K562 (cell line): ENCODE data around the gene ERF. TPM values are rescaled to one million over a fixed set of nuclear protein-coding genes. Genes with fewer than 3 reads are reported as not detected.
A peak's percentile ranks its signal among the peaks of the same experiment; 100 is the strongest.

ENCODE experiments used
- BRD9 ChIP-seq: fragments of 450-650 bp; IDR thresholded peaks from 2 replicates; pipeline ENCODE4 v1.6.1; 2018; ENCODE audit warnings: low read depth; ENCODE audit not compliant: partially characterized antibody
- CTCFL ChIP-seq: IDR thresholded peaks from 2 replicates; pipeline ENCODE4 v1.6.1; 2011; ENCODE audit warnings: borderline replicate concordance, low read depth, mild to moderate bottlenecking, moderate library complexity, low read length; ENCODE audit not compliant: insufficient read depth, poor library complexity, severe bottlenecking
- DMBX1 ChIP-seq: fragments of 250-450 bp; sonication (Bioruptor Pico); IDR thresholded peaks from 2 replicates; pipeline ENCODE4 v1.8.0; 2022; ENCODE audit warnings: inconsistent platforms, mild to moderate bottlenecking, moderate library complexity, borderline replicate concordance
- DPF2 ChIP-seq: fragments of 450-650 bp; IDR thresholded peaks from 2 replicates; pipeline ENCODE4 v1.6.1; 2016
- FOSL1 ChIP-seq: fragments of 200-800 bp; sonication (Bioruptor generic); conservative IDR thresholded peaks from 2 replicates; pipeline ENCODE4 v1.6.1; 2016; ENCODE audit warnings: missing genetic modification characterization, missing compliant biosample characterization
- GABPB1 ChIP-seq: sonication (generic); formaldehyde crosslinking; IDR thresholded peaks from 2 replicates; pipeline ENCODE4 v1.8.0; 2022; ENCODE audit warnings: mild to moderate bottlenecking, missing genetic modification reagents
- HCFC1 ChIP-seq: IDR thresholded peaks from 2 replicates; pipeline ENCODE4 v1.6.1; 2012; ENCODE audit warnings: low read depth, low read length, improper control_type of control experiment
- HMBOX1 ChIP-seq: sonication (generic); IDR thresholded peaks from 2 replicates; pipeline ENCODE4 v1.6.1; 2016
- IRF1 ChIP-seq: sonication (generic); formaldehyde crosslinking; IDR thresholded peaks from 2 replicates; pipeline ENCODE4 v1.8.0; 2022; ENCODE audit warnings: missing genetic modification reagents, mild to moderate bottlenecking, borderline replicate concordance
- MBD2 ChIP-seq: sonication (generic); IDR thresholded peaks from 2 replicates; pipeline ENCODE4 v1.6.1; 2016; ENCODE audit warnings: low read depth, borderline replicate concordance
- PRPF4 ChIP-seq: fragments of 200-400 bp; formaldehyde crosslinking; IDR thresholded peaks from one replicate; pipeline ENCODE4 v1.6.1; 2017; ENCODE audit warnings: low read length, low read depth, mild to moderate bottlenecking; ENCODE audit not compliant: insufficient read depth, poor library complexity, severe bottlenecking
- ZEB2 ChIP-seq: fragments of 450-650 bp; IDR thresholded peaks from 2 replicates; pipeline ENCODE4 v1.6.1; 2016
- ZNF165 ChIP-seq: fragments of 250-450 bp; sonication (Bioruptor Pico); IDR thresholded peaks from 2 replicates; pipeline ENCODE4 v1.4.0; 2020; ENCODE audit warnings: borderline replicate concordance
- ZNF311 ChIP-seq: fragments of 250-450 bp; sonication (Bioruptor Pico); IDR thresholded peaks from 2 replicates; pipeline ENCODE4 v1.4.0; 2020; ENCODE audit warnings: mild to moderate bottlenecking, moderate library complexity
- polyA plus RNA-seq, 8 experiments: library from polyadenylated mRNA; depleted of rRNA in 4 of 8; stranded (reverse) in 5 of 8; unstranded in 3 of 8; fragments of >200 nt; fragmentation: Nextera tagmentation in 2 of 8; fragmentation: Illumina TruSeq in 1 of 8; extraction: Ambion mirVana in 2 of 8; extraction: Trizol in 1 of 8; gene quantifications; 2 replicates each; pipeline versions ENCODE4 v1.2.1 to v1.2.3, GENCODE V29; 2011 to 2014; ENCODE audit warnings: inconsistent platforms in 1 of 8, missing spikeins in 1 of 8
- total RNA-seq, 7 experiments: library from RNA; depleted of rRNA in 6 of 7; stranded (reverse); fragments of >200 nt in 6 of 7; fragmentation: Illumina TruSeq in 2 of 7; extraction: Trizol in 2 of 7; gene quantifications; 2 replicates each; pipeline versions ENCODE4 v1.2.1 to v1.2.3, GENCODE V29; 2011 to 2021; ENCODE audit warnings: low replicate concordance in 1 of 7
- TF ChIP-seq, protein P1 (sequence below): fragments of 450-650 bp; IDR thresholded peaks from 2 replicates; pipeline ENCODE4 v1.6.1; 2017; ENCODE audit warnings: antibody characterized with exemption, mild to moderate bottlenecking
- TF ChIP-seq, protein P2 (sequence below): fragments of 450-650 bp; IDR thresholded peaks from 2 replicates; pipeline ENCODE4 v1.7.0; 2016; ENCODE audit warnings: borderline replicate concordance

ERF gene
- total and polyA plus RNA-seq, 9 of the 15 experiments (the other 6 are each of a cell fraction or from before 2014, with no cell fraction given) = 0.03 to 75.4 (median 27.0) TPM

- TF ChIP-seq IRF1 = no peak
- 0 out of 2 replicates have a peak, but pooled peaks have one; percentile 27 for TF ChIP-seq DMBX1
- TF ChIP-seq BRD9 = peak; percentile 72
- peak; percentile 46 for TF ChIP-seq CTCFL
- TF ChIP-seq DPF2 = peak; percentile 65
- no peak for TF ChIP-seq PRPF4
- TF ChIP-seq ZNF311 = peak; percentile 31; the same call in 1 of the 2 replicates
- TF ChIP-seq HMBOX1 = peak; percentile 55; the same call in 1 of the 2 replicates
- TF ChIP-seq, protein P1, sequence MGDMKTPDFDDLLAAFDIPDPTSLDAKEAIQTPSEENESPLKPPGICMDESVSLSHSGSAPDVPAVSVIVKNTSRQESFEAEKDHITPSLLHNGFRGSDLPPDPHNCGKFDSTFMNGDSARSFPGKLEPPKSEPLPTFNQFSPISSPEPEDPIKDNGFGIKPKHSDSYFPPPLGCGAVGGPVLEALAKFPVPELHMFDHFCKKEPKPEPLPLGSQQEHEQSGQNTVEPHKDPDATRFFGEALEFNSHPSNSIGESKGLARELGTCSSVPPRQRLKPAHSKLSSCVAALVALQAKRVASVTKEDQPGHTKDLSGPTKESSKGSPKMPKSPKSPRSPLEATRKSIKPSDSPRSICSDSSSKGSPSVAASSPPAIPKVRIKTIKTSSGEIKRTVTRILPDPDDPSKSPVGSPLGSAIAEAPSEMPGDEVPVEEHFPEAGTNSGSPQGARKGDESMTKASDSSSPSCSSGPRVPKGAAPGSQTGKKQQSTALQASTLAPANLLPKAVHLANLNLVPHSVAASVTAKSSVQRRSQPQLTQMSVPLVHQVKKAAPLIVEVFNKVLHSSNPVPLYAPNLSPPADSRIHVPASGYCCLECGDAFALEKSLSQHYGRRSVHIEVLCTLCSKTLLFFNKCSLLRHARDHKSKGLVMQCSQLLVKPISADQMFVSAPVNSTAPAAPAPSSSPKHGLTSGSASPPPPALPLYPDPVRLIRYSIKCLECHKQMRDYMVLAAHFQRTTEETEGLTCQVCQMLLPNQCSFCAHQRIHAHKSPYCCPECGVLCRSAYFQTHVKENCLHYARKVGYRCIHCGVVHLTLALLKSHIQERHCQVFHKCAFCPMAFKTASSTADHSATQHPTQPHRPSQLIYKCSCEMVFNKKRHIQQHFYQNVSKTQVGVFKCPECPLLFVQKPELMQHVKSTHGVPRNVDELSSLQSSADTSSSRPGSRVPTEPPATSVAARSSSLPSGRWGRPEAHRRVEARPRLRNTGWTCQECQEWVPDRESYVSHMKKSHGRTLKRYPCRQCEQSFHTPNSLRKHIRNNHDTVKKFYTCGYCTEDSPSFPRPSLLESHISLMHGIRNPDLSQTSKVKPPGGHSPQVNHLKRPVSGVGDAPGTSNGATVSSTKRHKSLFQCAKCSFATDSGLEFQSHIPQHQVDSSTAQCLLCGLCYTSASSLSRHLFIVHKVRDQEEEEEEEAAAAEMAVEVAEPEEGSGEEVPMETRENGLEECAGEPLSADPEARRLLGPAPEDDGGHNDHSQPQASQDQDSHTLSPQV = peak; percentile 73
- peak; percentile 60 for TF ChIP-seq ZEB2
- no peak for TF ChIP-seq ZNF165 (CRISPR knock-in tag)
- peak; percentile 70 for TF ChIP-seq GABPB1
- TF ChIP-seq FOSL1 (tag) = peak; percentile 76
- TF ChIP-seq, protein P2, sequence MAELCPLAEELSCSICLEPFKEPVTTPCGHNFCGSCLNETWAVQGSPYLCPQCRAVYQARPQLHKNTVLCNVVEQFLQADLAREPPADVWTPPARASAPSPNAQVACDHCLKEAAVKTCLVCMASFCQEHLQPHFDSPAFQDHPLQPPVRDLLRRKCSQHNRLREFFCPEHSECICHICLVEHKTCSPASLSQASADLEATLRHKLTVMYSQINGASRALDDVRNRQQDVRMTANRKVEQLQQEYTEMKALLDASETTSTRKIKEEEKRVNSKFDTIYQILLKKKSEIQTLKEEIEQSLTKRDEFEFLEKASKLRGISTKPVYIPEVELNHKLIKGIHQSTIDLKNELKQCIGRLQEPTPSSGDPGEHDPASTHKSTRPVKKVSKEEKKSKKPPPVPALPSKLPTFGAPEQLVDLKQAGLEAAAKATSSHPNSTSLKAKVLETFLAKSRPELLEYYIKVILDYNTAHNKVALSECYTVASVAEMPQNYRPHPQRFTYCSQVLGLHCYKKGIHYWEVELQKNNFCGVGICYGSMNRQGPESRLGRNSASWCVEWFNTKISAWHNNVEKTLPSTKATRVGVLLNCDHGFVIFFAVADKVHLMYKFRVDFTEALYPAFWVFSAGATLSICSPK = no peak
- peak; percentile 11; the same call in 1 of the 2 replicates for TF ChIP-seq MBD2
- TF ChIP-seq HCFC1 = peak; percentile 59
Observed at GRCh38 chr19:42217520-42218437, 37.1 kb downstream of the ERF start, which contains the start of gene DEDD2 (continued).
